Activated CD8-positive, alpha-beta memory T cell treated with anti-CD3 and anti-CD28 coated beads, Interleukin-2, amount 10 ng/mL, durations not matched to agents 7 days and 5 days (primary cell): ENCODE results near the gene RAB36. TPM values are rescaled to one million over a fixed set of nuclear protein-coding genes. Genes with fewer than 3 reads are reported as not detected.
A peak's percentile ranks its signal among the peaks of the same experiment; 100 is the strongest.

Experiments
- ATAC-seq: fragments of 150-1000 bp; cut with Tn5 transposase; one replicate; pipeline ENCODE4 v1.10.0; 2021; ENCODE audit warnings: moderate library complexity
- CTCF ChIA-PET: fragments of 350-600 bp; sonication (Branson Sonifier 250); formaldehyde crosslinking; loops from one replicate; lab custom pipeline; 2021; ENCODE audit warnings: antibody characterized with exemption; lab: Charles Lee
- DNase-seq: peaks from one replicate; pipeline ENCODE4 v3.0.0-alpha.2; 2020
- H3K27ac Mint-ChIP-seq: one replicate; pipeline ENCODE4 v1.8.0; 2021; ENCODE audit warnings: mild to moderate bottlenecking, mixed read lengths
- H3K27me3 Mint-ChIP-seq: one replicate; pipeline ENCODE4 v1.8.0; 2021; ENCODE audit warnings: mixed read lengths
- H3K36me3 Mint-ChIP-seq: one replicate; pipeline ENCODE4 v1.8.0; 2021; ENCODE audit warnings: mild to moderate bottlenecking, mixed read lengths
- H3K4me1 Mint-ChIP-seq: one replicate; pipeline ENCODE4 v1.8.0; 2021; ENCODE audit warnings: mixed read lengths
- H3K4me3 Mint-ChIP-seq: one replicate; pipeline ENCODE4 v1.8.0; 2021; ENCODE audit warnings: mild to moderate bottlenecking, moderate library complexity, mixed read lengths
- H3K9me3 Mint-ChIP-seq: one replicate; pipeline ENCODE4 v1.8.0; 2022; ENCODE audit warnings: low read depth, mixed read lengths
- total RNA-seq, 2 experiments: library from RNA; stranded (reverse); gene quantifications; one replicate each; pipeline ENCODE4 v1.2.3, GENCODE V29; 2021

Gene RAB36
- total RNA-seq, 2 experiments from 2014 or later = 0.26 to 0.37 TPM

GRCh38 chr22:23182309-23183060 is 37.2 kb downstream of the RAB36 start:
- Mint-ChIP-seq H3K27ac (peak overlapping the region; percentile 11), H3K4me1 (peaks cover 58% of the 10 kb centered on the region), H3K36me3 (peaks cover 18% of the 10 kb centered on the region), H3K4me3 (peak overlapping the region; percentile 75), H3K27me3 (peaks cover 4% of the 10 kb centered on the region), H3K9me3 (no peaks in the 10 kb centered on the region)
- CTCF ChIA-PET = interaction anchor here (0.9 to 15.4 kb wide), 4 partner anchors 8 to 203 kb away, joined by 3 to 300 read pairs (median 4); no protein-coding TSS in a partner anchor
- ATAC-seq (no peak), DNase-seq (peak; percentile 54)

- CTCF ChIA-PET = interaction anchor here (0.9 to 15.4 kb wide), 7 partner anchors 9 to 223 kb away, joined by 3 to 300 read pairs (median 3); no protein-coding TSS in a partner anchor
- Mint-ChIP-seq H3K4me1 (peaks cover 55% of the 10 kb centered on the region), H3K4me3 (peak overlapping the region; percentile 75)
Measured at GRCh38 chr22:23183061-23183698, 37.9 kb downstream of the RAB36 start.

GRCh38 chr22:23184100-23184763 is 39.0 kb downstream of the RAB36 start:
- Mint-ChIP-seq H3K4me1 (peaks cover 45% of the 10 kb centered on the region), H3K27me3 (peaks cover 4% of the 10 kb centered on the region), H3K36me3 (peaks cover 18% of the 10 kb centered on the region), H3K27ac (no peak overlapping the region), H3K4me3 (no peak overlapping the region), H3K9me3 (no peaks in the 10 kb centered on the region)
- ATAC-seq = no peak
- no peak for DNase-seq
- CTCF ChIA-PET = interaction anchor here (1.1 to 15.4 kb wide), 4 partner anchors 14 to 225 kb away, joined by 3 to 300 read pairs (median 4); no protein-coding TSS in a partner anchor

More at GRCh38 chr22:23183061-23183698, 37.9 kb downstream of the RAB36 start:
- Mint-ChIP-seq H3K27ac (peak overlapping the region; percentile 47), H3K36me3 (peaks cover 18% of the 10 kb centered on the region), H3K9me3 (no peaks in the 10 kb centered on the region), H3K27me3 (peaks cover 4% of the 10 kb centered on the region)
- ATAC-seq = no peak
- no peak for DNase-seq

GRCh38 chr22:23184764-23185113 is 39.5 kb downstream of the RAB36 start:
- DNase-seq (no peak), ATAC-seq (no peak)
- no peak overlapping the region for H3K4me3 Mint-ChIP-seq
- peaks cover 41% of the 10 kb centered on the region for H3K4me1 Mint-ChIP-seq
- no peak overlapping the region for H3K27ac Mint-ChIP-seq
- no peaks in the 10 kb centered on the region for H3K9me3 Mint-ChIP-seq
- CTCF ChIA-PET = interaction anchor here (15.4 kb wide), 1 partner anchor 98 kb away, joined by 300 read pairs; no protein-coding TSS in a partner anchor
- H3K27me3 Mint-ChIP-seq = peaks cover 4% of the 10 kb centered on the region
- H3K36me3 Mint-ChIP-seq = peaks cover 18% of the 10 kb centered on the region

GRCh38 chr22:23187211-23187610 is 41.9 kb downstream of the RAB36 start:
- Mint-ChIP-seq H3K4me3 (no peak overlapping the region), H3K27ac (no peak overlapping the region), H3K36me3 (peaks cover 13% of the 10 kb centered on the region), H3K9me3 (no peaks in the 10 kb centered on the region), H3K4me1 (peaks cover 30% of the 10 kb centered on the region), H3K27me3 (no peaks in the 10 kb centered on the region)
- ATAC-seq (no peak), DNase-seq (no peak)
- CTCF ChIA-PET = interaction anchor here (1.4 to 1.9 kb wide), 2 partner anchors 95 to 103 kb away, joined by 4 to 5 read pairs; no protein-coding TSS in a partner anchor

- ATAC-seq (no peak), DNase-seq (no peak)
- H3K4me1 Mint-ChIP-seq = peaks cover 22% of the 10 kb centered on the region
- H3K36me3 Mint-ChIP-seq = peaks cover 8% of the 10 kb centered on the region
- H3K9me3 Mint-ChIP-seq = no peaks in the 10 kb centered on the region
- no peak overlapping the region for H3K4me3 Mint-ChIP-seq
- no peak overlapping the region for H3K27ac Mint-ChIP-seq
- CTCF ChIA-PET = interaction anchor here (1.6 to 1.9 kb wide), 2 partner anchors 10 to 94 kb away, joined by 4 to 5 read pairs; no protein-coding TSS in a partner anchor
- no peaks in the 10 kb centered on the region for H3K27me3 Mint-ChIP-seq
Measured at GRCh38 chr22:23187871-23188700, 42.8 kb downstream of the RAB36 start.

- Mint-ChIP-seq H3K27ac (no peak overlapping the region), H3K4me3 (no peak overlapping the region), H3K4me1 (peaks cover 7% of the 10 kb centered on the region), H3K27me3 (no peaks in the 10 kb centered on the region), H3K36me3 (peaks cover 6% of the 10 kb centered on the region), H3K9me3 (no peaks in the 10 kb centered on the region)
- no peak for ATAC-seq
- CTCF ChIA-PET = no interaction called here
- DNase-seq = no peak
Measured at GRCh38 chr22:23190526-23190925, 45.2 kb downstream of the RAB36 start.

GRCh38 chr22:23192133-23192532 is 46.9 kb downstream of the RAB36 start:
- Mint-ChIP-seq H3K36me3 (no peaks in the 10 kb centered on the region), H3K27me3 (no peaks in the 10 kb centered on the region), H3K9me3 (no peaks in the 10 kb centered on the region), H3K27ac (no peak overlapping the region), H3K4me1 (no peaks in the 10 kb centered on the region), H3K4me3 (no peak overlapping the region)
- ATAC-seq (no peak), DNase-seq (no peak)
- CTCF ChIA-PET = no interaction called here

- DNase-seq (no peak), ATAC-seq (no peak)
- no peaks in the 10 kb centered on the region for H3K4me1 Mint-ChIP-seq
- no peaks in the 10 kb centered on the region for H3K9me3 Mint-ChIP-seq
- CTCF ChIA-PET = no interaction called here
- H3K27ac Mint-ChIP-seq = no peak overlapping the region
- no peaks in the 10 kb centered on the region for H3K36me3 Mint-ChIP-seq
- H3K4me3 Mint-ChIP-seq = no peak overlapping the region
- no peaks in the 10 kb centered on the region for H3K27me3 Mint-ChIP-seq
Measured at GRCh38 chr22:23192558-23192957, 47.3 kb downstream of the RAB36 start.

- no peak overlapping the region for H3K27ac Mint-ChIP-seq
- DNase-seq = no peak
- no peak for ATAC-seq
- no peak overlapping the region for H3K4me3 Mint-ChIP-seq
- no peaks in the 10 kb centered on the region for H3K4me1 Mint-ChIP-seq
- no peaks in the 10 kb centered on the region for H3K36me3 Mint-ChIP-seq
- CTCF ChIA-PET = interaction anchor here (1.2 kb wide), 1 partner anchor 15 kb away, joined by 3 read pairs; no protein-coding TSS in a partner anchor
- H3K9me3 Mint-ChIP-seq = no peaks in the 10 kb centered on the region
- no peaks in the 10 kb centered on the region for H3K27me3 Mint-ChIP-seq
Measured at GRCh38 chr22:23193196-23193827, 48.0 kb downstream of the RAB36 start.

GRCh38 chr22:23193882-23194281 is 48.6 kb downstream of the RAB36 start:
- Mint-ChIP-seq H3K4me1 (no peaks in the 10 kb centered on the region), H3K36me3 (no peaks in the 10 kb centered on the region), H3K4me3 (no peak overlapping the region), H3K9me3 (no peaks in the 10 kb centered on the region), H3K27ac (no peak overlapping the region), H3K27me3 (no peaks in the 10 kb centered on the region)
- DNase-seq (no peak), ATAC-seq (no peak)
- CTCF ChIA-PET = interaction anchor here (1.2 kb wide), 1 partner anchor 15 kb away, joined by 3 read pairs; no protein-coding TSS in a partner anchor

- ATAC-seq (no peak), DNase-seq (no peak)
- Mint-ChIP-seq H3K27me3 (no peaks in the 10 kb centered on the region), H3K4me3 (no peak overlapping the region), H3K36me3 (no peaks in the 10 kb centered on the region), H3K9me3 (no peaks in the 10 kb centered on the region), H3K27ac (no peak overlapping the region), H3K4me1 (no peaks in the 10 kb centered on the region)
- CTCF ChIA-PET = no interaction called here
Measured at GRCh38 chr22:23196165-23196564, 50.9 kb downstream of the RAB36 start.
